PC-3 (cell line): ENCODE data around the gene CD40. TPM values are rescaled to one million over a fixed set of nuclear protein-coding genes. Genes with fewer than 3 reads are reported as not detected.

ENCODE experiments used
- ATAC-seq: fragments of 200-7000 bp; cut with Tn5 transposase; 2 replicates; pipeline ENCODE4 v1.9.1; 2020; ENCODE audit warnings: mild to moderate bottlenecking, moderate library complexity
- BruUV-seq: library from RNA; stranded (reverse); fragments of 400-500 nt; replicated peaks from 2 replicates; lab custom pipeline; 2021; lab: Mats Ljungman, UMichigan
- CTCF ChIA-PET: fragments of 300-600 bp; sonication (Branson Sonifier 250); formaldehyde crosslinking; loops from one replicate; lab custom pipeline; 2022; ENCODE audit warnings: antibody characterized with exemption; lab: Charles Lee
- POLR2A ChIA-PET: fragments of 300-600 bp; sonication (Branson Sonifier 250); formaldehyde crosslinking; loops from one replicate; lab custom pipeline; 2022; ENCODE audit warnings: antibody characterized with exemption; ENCODE audit not compliant: unreplicated experiment; lab: Charles Lee
- DNase-seq: peaks from one replicate; pipeline ENCODE4 v3.0.0-alpha.2; 2015
- H2AFZ ChIP-seq: fragments of 300-600 bp; sonication (generic); 2 replicates; pipeline ENCODE4 v1.6.0; 2016; ENCODE audit warnings: antibody characterized with exemption, low read length
- H3F3A ChIP-seq: fragments of 300-600 bp; sonication (generic); one replicate; pipeline ENCODE4 v1.6.0; 2017; ENCODE audit warnings: antibody characterized with exemption, low read length, control low read depth, mild to moderate bottlenecking; ENCODE audit not compliant: unreplicated experiment
- H3K27ac ChIP-seq: fragments of 300-600 bp; sonication (generic); 2 replicates; pipeline ENCODE4 v1.5.1; 2016; ENCODE audit warnings: mild to moderate bottlenecking, low read length
- H3K27me3 ChIP-seq: fragments of 300-600 bp; sonication (generic); 2 replicates; pipeline ENCODE4 v1.6.1; 2016; ENCODE audit warnings: low read length, mixed read lengths
- H3K36me3 ChIP-seq: fragments of 300-600 bp; sonication (generic); 2 replicates; pipeline ENCODE4 v1.6.1; 2016; ENCODE audit warnings: low read depth, mixed run types, low read length, mixed read lengths
- H3K4me1 ChIP-seq: fragments of 300-600 bp; sonication (generic); 2 replicates; pipeline ENCODE4 v1.5.1; 2016; ENCODE audit warnings: low read length; ENCODE audit not compliant: insufficient read depth
- H3K4me2 ChIP-seq: fragments of 300-600 bp; sonication (generic); 2 replicates; pipeline ENCODE4 v1.6.0; 2016; ENCODE audit warnings: low read length
- H3K4me3 ChIP-seq: fragments of 300-600 bp; sonication (generic); 2 replicates; pipeline ENCODE4 v1.5.1; 2016; ENCODE audit warnings: mild to moderate bottlenecking, low read length, mixed read lengths
- H3K79me2 ChIP-seq: fragments of 300-600 bp; sonication (generic); 2 replicates; pipeline ENCODE4 v1.6.1; 2017; ENCODE audit warnings: low read length, mixed read lengths
- H3K9ac ChIP-seq: fragments of 300-600 bp; sonication (generic); 2 replicates; pipeline ENCODE4 v1.6.0; 2016; ENCODE audit warnings: mild to moderate bottlenecking, low read length
- H3K9me2 ChIP-seq: fragments of 300-600 bp; sonication (generic); replicated peaks from 2 replicates; pipeline ENCODE4 v1.6.1; 2016; ENCODE audit warnings: mixed run types, low read length, mixed read lengths
- H3K9me3 ChIP-seq: fragments of 300-600 bp; sonication (generic); 2 replicates; pipeline ENCODE4 v1.6.1; 2016; ENCODE audit warnings: low read length, mixed read lengths
- H4K20me1 ChIP-seq: fragments of 300-600 bp; sonication (generic); 2 replicates; pipeline ENCODE4 v1.6.1; 2016; ENCODE audit warnings: low read length, mixed read lengths
- EZH2 ChIP-seq: fragments of 300-600 bp; sonication (generic); IDR thresholded peaks from one replicate; pipeline ENCODE4 v1.6.1; 2017; ENCODE audit warnings: antibody characterized with exemption, mild to moderate bottlenecking, low read length; ENCODE audit not compliant: unreplicated experiment
- EZH2phosphoT487 ChIP-seq: fragments of 300-600 bp; sonication (generic); IDR thresholded peaks from 2 replicates; pipeline ENCODE4 v1.6.1; 2018; ENCODE audit warnings: mild to moderate bottlenecking, antibody characterized with exemption, low read length, borderline replicate concordance
- intact Hi-C: fragments of 100-400 bp; cut with micrococcal nuclease; formaldehyde crosslinking; loops from 2 replicates; pipeline ENCODE4 v1.9.0; 2023
- total RNA-seq: library from RNA; depleted of rRNA; stranded (reverse); fragments of >200 nt; gene quantifications from 2 replicates; pipeline ENCODE4 v1.2.3, GENCODE V29; 2014
- TF ChIP-seq, protein P1 (sequence below): fragments of 300-600 bp; sonication (generic); conservative IDR thresholded peaks from 2 replicates; pipeline ENCODE4 v1.5.1; 2017; ENCODE audit warnings: antibody characterized with exemption, low read depth, mild to moderate bottlenecking, low read length

Gene CD40
- total RNA-seq, 1 experiment from 2014 or later = 4.6 TPM

DNA sequence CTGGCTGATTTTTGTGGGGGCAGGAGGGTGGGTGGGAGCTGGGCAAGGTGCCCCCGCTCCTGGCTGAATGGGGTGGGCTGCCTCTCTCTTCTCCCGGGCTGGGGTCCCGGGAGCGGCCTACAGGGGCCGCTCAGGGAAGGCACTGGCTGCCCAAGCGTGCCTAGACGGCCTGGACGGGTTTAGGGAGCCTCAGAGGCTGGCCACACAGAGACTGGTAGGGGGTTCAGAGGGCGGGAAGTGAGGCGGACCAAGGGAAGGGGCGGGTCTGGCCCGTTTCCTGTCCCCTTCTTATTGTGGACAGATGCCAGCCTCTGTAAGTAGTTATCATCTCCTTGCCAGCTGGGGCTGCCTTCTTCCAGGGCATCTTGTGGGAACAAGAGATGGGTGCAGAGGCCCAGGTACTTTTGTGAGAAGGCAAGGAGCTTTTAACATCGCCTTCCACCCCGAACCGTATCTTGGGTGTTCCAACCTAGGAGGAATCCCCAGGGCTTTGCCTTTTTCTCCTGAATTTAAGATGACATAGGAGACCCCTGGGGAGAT lies 437 bp downstream of the CD40 start:
- TF ChIP-seq EZH2 = no peak
- no peak for TF ChIP-seq EZH2phosphoT487
- TF ChIP-seq, protein P1, sequence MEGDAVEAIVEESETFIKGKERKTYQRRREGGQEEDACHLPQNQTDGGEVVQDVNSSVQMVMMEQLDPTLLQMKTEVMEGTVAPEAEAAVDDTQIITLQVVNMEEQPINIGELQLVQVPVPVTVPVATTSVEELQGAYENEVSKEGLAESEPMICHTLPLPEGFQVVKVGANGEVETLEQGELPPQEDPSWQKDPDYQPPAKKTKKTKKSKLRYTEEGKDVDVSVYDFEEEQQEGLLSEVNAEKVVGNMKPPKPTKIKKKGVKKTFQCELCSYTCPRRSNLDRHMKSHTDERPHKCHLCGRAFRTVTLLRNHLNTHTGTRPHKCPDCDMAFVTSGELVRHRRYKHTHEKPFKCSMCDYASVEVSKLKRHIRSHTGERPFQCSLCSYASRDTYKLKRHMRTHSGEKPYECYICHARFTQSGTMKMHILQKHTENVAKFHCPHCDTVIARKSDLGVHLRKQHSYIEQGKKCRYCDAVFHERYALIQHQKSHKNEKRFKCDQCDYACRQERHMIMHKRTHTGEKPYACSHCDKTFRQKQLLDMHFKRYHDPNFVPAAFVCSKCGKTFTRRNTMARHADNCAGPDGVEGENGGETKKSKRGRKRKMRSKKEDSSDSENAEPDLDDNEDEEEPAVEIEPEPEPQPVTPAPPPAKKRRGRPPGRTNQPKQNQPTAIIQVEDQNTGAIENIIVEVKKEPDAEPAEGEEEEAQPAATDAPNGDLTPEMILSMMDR = no peak
- Histone ChIP-seq H3K9ac (no peak overlapping the region), H3K27me3 (peaks cover 9% of the 10 kb centered on the region; the same call in 1 of the 2 replicates), H3K36me3 (no peaks in the 10 kb centered on the region), H2AFZ (no peak overlapping the region), H3F3A (no peaks in the 10 kb centered on the region), H3K4me2 (peak overlapping the region; percentile 66; the same call in 1 of the 2 replicates), H3K27ac (no peak overlapping the region), H4K20me1 (no peaks in the 10 kb centered on the region), H3K9me3 (no peaks in the 10 kb centered on the region), H3K9me2 (no peaks in the 10 kb centered on the region), H3K4me1 (peaks cover 23% of the 10 kb centered on the region), H3K4me3 (peak overlapping the region; percentile 38; the same call in 1 of the 2 replicates), H3K79me2 (no peaks in the 10 kb centered on the region)
- CTCF ChIA-PET = no interaction called here
- POLR2A ChIA-PET = no interaction called here
- intact Hi-C loops = no loop called here
- DNase-seq (no peak), ATAC-seq (no peak)
- TSS peak; percentile 22 for BruUV-seq

DNA sequence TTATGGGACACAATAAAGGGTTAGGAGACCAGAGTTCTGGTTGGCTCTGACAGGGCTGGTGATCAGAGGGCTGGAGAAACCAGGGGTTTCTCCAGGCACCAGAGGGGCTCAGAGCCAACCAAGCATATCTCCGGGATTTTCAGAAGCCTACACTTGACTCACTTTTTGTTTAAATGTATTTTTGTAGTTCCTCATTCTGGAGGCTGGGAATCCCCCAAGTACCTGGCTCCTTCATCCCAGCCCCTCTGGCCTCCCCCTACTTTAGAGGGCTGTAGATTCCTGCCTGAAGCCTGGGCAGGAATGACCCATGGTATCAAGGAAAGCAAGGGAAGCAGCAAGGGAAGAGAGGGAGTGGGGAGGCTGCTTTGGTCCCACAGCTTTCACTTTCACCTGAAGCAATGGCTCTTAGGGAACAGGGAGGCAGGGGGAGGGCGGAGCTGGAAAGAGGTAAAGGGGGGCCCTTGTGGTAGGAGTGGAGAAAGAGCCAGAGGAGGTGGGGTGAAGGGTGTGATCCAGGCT lies 973 bp downstream of the CD40 start:
- Histone ChIP-seq H3K4me3 (no peak overlapping the region), H3K27me3 (peaks cover 4% of the 10 kb centered on the region; the same call in 1 of the 2 replicates), H4K20me1 (no peaks in the 10 kb centered on the region), H3K9me2 (no peaks in the 10 kb centered on the region), H3K27ac (no peak overlapping the region), H3K9ac (no peak overlapping the region), H3K9me3 (no peaks in the 10 kb centered on the region), H3K36me3 (no peaks in the 10 kb centered on the region), H2AFZ (no peak overlapping the region), H3K4me2 (no peak overlapping the region), H3K79me2 (no peaks in the 10 kb centered on the region), H3F3A (no peaks in the 10 kb centered on the region), H3K4me1 (peaks cover 23% of the 10 kb centered on the region)
- TF ChIP-seq EZH2 (no peak), EZH2phosphoT487 (no peak)
- TF ChIP-seq, protein P1 = no peak
- ChIA-PET POLR2A (no interaction called here), CTCF (interaction anchor here (0.7 kb wide), 1 partner anchor 9 kb away, joined by 4 read pairs; no protein-coding TSS in a partner anchor)
- no TSS peak for BruUV-seq
- DNase-seq (no peak), ATAC-seq (no peak)
- intact Hi-C loops = no loop called here

DNA sequence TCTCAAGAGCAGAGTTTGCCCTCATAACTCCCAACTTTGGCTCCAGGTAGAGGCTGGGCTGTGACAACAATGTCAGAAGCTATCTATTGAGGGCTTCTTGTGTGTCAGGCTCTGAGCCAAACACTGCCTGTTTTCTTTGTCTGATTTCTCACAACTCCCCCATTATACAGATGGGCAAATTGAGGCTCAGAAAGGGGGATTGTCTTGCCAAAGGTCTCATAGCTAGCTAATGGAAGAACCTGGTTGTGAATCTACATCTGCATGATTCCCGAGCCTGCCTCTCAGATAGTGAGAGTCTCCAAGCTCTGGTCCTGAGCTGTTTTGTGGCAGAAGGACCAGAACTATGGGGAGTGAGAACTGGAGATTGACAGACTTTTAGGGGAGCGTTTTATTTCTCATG lies 1.4 kb downstream of the CD40 start:
- Histone ChIP-seq H3K4me2 (no peak overlapping the region), H3K4me3 (no peak overlapping the region), H3K36me3 (no peaks in the 10 kb centered on the region), H3K9ac (no peak overlapping the region), H3K79me2 (no peaks in the 10 kb centered on the region), H3K9me2 (no peaks in the 10 kb centered on the region), H3K9me3 (no peaks in the 10 kb centered on the region), H3K4me1 (peaks cover 23% of the 10 kb centered on the region), H4K20me1 (no peaks in the 10 kb centered on the region), H3K27me3 (no peaks in the 10 kb centered on the region), H2AFZ (no peak overlapping the region), H3F3A (no peaks in the 10 kb centered on the region), H3K27ac (no peak overlapping the region)
- no peak for ATAC-seq
- intact Hi-C loops = no loop called here
- POLR2A ChIA-PET = no interaction called here
- DNase-seq = no peak
- BruUV-seq = no TSS peak
- CTCF ChIA-PET = interaction anchor here (0.7 kb wide), 1 partner anchor 9 kb away, joined by 4 read pairs; no protein-coding TSS in a partner anchor
- TF ChIP-seq EZH2 = no peak
- no peak for TF ChIP-seq EZH2phosphoT487
- TF ChIP-seq, protein P1 = no peak
